HUES64 (cell line): ENCODE data around the gene METTL4.

Experiments
- H3K27ac ChIP-seq: 2 replicates; pipeline ENCODE4 v1.7.0; 2013; ENCODE audit warnings: low read depth, low read length, inconsistent platforms
- H3K27me3 ChIP-seq: 2 replicates; pipeline ENCODE4 v1.6.1; 2013; ENCODE audit warnings: mild to moderate bottlenecking, low read length; ENCODE audit not compliant: insufficient read depth
- H3K36me3 ChIP-seq: 2 replicates; pipeline ENCODE4 v1.6.1; 2013; ENCODE audit warnings: mild to moderate bottlenecking, low read length; ENCODE audit not compliant: insufficient read depth
- H3K4me1 ChIP-seq: 2 replicates; pipeline ENCODE4 v1.6.1; 2013; ENCODE audit warnings: mild to moderate bottlenecking, low read length, moderate library complexity; ENCODE audit not compliant: insufficient read depth
- H3K4me3 ChIP-seq: 2 replicates; pipeline ENCODE4 v1.5.1; 2013; ENCODE audit warnings: mild to moderate bottlenecking, low read length, moderate library complexity
- H3K9ac ChIP-seq: 2 replicates; pipeline ENCODE4 v1.6.1; 2013; ENCODE audit warnings: mild to moderate bottlenecking, low read depth, low read length
- H3K9me3 ChIP-seq: 2 replicates; pipeline ENCODE4 v1.6.1; 2013; ENCODE audit warnings: low read depth, low read length; ENCODE audit not compliant: insufficient read depth
- WGBS: fragments of 150-250, 120-280 bp; methylation state at CpG from one replicate; pipeline ENCODE4 v1.1.7; 2013; ENCODE audit warnings: missing lambda C conversion rate; 5-methylcytosine and 5-hydroxymethylcytosine counted together

METTL4 gene

DNA sequence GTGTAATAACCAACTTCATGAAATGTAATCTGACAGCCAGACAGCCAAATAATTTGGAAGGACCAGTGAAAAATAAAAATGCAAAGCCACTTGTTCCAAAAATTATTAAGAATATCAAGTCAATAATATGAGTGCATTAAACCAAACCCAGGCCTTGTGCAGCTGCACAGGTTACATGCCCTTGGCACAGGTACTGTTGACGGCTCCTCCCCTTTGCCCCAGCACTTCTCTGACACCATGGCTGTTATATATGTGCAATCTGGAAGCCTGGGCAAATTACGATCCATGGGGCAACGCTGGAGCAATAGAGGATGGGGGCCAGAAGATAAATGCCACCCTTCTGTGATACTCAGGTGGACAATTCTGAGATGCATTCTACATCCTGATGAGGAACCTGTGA lies 68.9 kb downstream of the METTL4 start:
- no peaks in the 10 kb centered on the region for H3K27me3 ChIP-seq
- H3K9ac ChIP-seq = no peak overlapping the region
- WGBS = 92% methylated on average over 3 of the region's 3 CpGs
- no peaks in the 10 kb centered on the region for H3K36me3 ChIP-seq
- no peaks in the 10 kb centered on the region for H3K4me1 ChIP-seq
- H3K27ac ChIP-seq = no peak overlapping the region
- no peaks in the 10 kb centered on the region for H3K9me3 ChIP-seq
- no peak overlapping the region for H3K4me3 ChIP-seq

DNA sequence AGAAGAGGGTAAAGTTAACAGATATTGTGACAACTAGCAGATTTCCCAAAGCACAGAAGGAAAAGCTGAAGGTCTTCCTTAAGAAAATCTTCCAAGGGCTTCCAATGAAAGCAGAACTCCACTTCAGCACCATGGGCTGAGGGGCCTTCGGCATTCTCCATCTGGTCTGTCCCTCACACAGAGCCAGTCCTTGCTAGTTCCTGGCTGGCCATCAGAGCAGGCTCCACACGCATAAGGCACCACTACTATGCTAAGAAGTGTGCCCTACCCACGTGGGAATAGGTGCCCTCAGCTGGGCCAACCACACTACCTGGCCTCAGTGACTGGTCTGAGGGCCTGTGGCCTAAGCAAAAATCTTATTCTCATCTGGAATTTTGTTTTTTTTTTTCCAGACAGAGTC lies 73.5 kb downstream of the METTL4 start:
- Histone ChIP-seq H3K27ac (no peak overlapping the region), H3K9me3 (no peaks in the 10 kb centered on the region), H3K9ac (no peak overlapping the region), H3K4me1 (no peaks in the 10 kb centered on the region), H3K36me3 (no peaks in the 10 kb centered on the region), H3K27me3 (no peaks in the 10 kb centered on the region), H3K4me3 (no peak overlapping the region)
- WGBS = 85% methylated on average over 3 of the region's 3 CpGs

DNA sequence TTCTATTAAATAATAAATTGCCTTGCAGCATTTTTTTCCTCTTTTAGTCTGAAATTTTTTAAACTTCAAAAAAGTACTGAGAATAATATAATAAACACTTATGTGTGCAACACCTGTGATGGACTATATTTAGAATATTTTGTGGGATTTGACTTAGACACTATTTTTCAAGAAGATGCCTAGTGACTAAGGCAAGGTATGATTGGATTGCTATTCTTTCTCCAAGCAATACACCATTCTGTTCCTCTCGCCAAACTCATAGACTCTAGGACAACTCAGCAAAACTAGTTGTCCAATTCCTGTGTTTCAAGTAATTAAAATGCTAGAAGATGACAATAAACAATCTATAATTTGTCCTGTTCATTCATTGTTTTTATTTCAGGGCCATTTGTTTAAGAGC lies 75.9 kb downstream of the METTL4 start:
- Histone ChIP-seq H3K9ac (no peak overlapping the region), H3K9me3 (no peaks in the 10 kb centered on the region), H3K36me3 (no peaks in the 10 kb centered on the region), H3K4me3 (no peak overlapping the region), H3K27ac (no peak overlapping the region), H3K4me1 (no peaks in the 10 kb centered on the region), H3K27me3 (no peaks in the 10 kb centered on the region)
- WGBS = 75% methylated on average over 1 of the region's 1 CpG

DNA sequence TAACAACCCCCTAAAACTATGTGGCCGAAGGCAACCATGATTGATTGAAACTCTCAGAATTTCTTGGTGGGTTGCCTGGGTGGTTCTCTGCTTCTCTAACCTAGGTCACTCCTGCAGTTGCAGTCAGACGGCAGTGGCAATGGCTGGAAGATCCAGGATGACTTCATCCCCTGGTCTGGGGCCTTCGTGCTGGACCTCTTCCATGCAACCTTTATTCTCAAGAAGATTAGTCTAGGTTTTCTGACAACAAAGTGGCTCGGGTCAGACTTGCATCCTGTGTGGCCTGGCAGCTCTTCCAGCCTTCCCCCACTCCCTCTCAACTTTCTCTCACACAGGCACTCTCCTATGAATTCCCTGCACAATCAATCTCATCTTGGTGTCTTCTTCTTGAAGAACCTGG lies 76.4 kb downstream of the METTL4 start:
- no peak overlapping the region for H3K9ac ChIP-seq
- WGBS = 89% methylated on average over 4 of the region's 4 CpGs
- H3K4me3 ChIP-seq = no peak overlapping the region
- H3K27ac ChIP-seq = no peak overlapping the region
- no peaks in the 10 kb centered on the region for H3K9me3 ChIP-seq
- no peaks in the 10 kb centered on the region for H3K4me1 ChIP-seq
- H3K27me3 ChIP-seq = no peaks in the 10 kb centered on the region
- H3K36me3 ChIP-seq = no peaks in the 10 kb centered on the region
